ENCODE measurements around the gene C3orf80.
"Not testable (repeated sequence)": the region's sequence is repeated elsewhere in the genome, so short reads cannot be mapped to it uniquely, and the experiment has no call there.

C3orf80 gene

GRCh38 chr3:160195106-160195505 lies 30.1 kb upstream of the C3orf80 start:
- ATAC-seq (replicated peaks) (no peak), DNase-seq (no peak)
- Mint-ChIP-seq H3K36me3 (ENCODE audit: insufficient read depth) (no peaks in the 10 kb centered on the region), H3K27ac (no peak overlapping the region), H3K27me3 (peaks cover 3 to 40% of the 10 kb centered on the region in 2 donors), H3K4me3 (no peak overlapping the region), H3K9me3 (peaks cover 0 to 2% of the 10 kb centered on the region in 2 donors), H3K4me1 (ENCODE audit: low read depth in 2 of 2) (no peaks in the 10 kb centered on the region)

GRCh38 chr3:160196511-160197104 lies 28.6 kb upstream of the C3orf80 start:
- Mint-ChIP-seq H3K27me3 (peaks cover 0 to 27% of the 10 kb centered on the region in 2 donors), H3K4me3 (no peak overlapping the region), H3K9me3 (peaks cover 0 to 2% of the 10 kb centered on the region in 2 donors), H3K27ac (no peak overlapping the region), H3K4me1 (ENCODE audit: low read depth in 2 of 2) (no peaks in the 10 kb centered on the region), H3K36me3 (ENCODE audit: insufficient read depth) (no peaks in the 10 kb centered on the region)
- ATAC-seq (replicated peaks) (no peak), DNase-seq (no peak)

DNA sequence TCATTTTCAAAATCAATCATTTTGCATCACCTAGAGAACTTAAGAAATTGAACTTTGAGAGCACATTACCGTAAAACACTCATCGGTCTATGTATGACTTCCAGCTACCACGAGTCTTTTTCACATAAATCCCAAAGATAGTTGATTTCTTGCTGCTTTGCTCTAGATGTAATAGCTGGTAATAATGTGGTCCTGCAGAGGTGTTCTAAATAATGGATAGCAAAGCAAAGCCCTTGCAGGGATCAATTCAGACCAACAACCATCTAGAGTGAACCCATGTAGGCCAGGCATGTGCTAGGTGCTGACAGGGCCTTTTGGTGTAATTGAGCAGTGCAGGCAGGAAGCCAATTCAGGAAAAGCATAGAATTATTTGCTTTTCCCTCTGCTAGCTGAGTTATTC lies 26.1 kb upstream of the C3orf80 start:
- DNase-seq: no peak
- no peaks in the 10 kb centered on the region for H3K36me3 Mint-ChIP-seq (ENCODE audit: insufficient read depth)
- H3K27me3 Mint-ChIP-seq: peaks cover 0 to 27% of the 10 kb centered on the region in 2 donors
- H3K4me1 Mint-ChIP-seq (ENCODE audit: low read depth in 2 of 2): no peaks in the 10 kb centered on the region
- H3K9me3 Mint-ChIP-seq: peaks cover 0 to 2% of the 10 kb centered on the region in 2 donors
- H3K4me3 Mint-ChIP-seq: no peak overlapping the region
- no peak overlapping the region for H3K27ac Mint-ChIP-seq
- ATAC-seq (replicated peaks): no peak

DNA sequence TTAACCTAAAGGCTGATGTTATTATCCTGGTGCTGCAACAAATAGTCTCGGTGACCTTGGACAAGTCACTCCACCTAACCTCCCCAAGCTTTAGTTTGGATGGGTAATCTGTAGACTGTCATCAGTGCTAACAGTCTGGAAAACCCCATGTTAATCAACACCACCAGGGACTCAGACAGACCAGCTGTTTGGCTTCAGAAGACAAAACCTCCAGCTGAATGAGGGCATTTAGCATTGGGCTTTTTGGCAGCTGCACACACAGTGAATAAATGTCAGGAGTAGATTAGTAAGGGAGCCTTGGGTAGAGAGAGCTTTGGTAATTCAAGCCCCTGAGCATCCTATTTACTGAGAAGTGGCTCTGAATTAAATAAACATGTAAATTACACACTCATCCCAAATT lies 24.9 kb upstream of the C3orf80 start:
- H3K4me3 Mint-ChIP-seq: no peak overlapping the region
- H3K27me3 Mint-ChIP-seq: peaks cover 0 to 27% of the 10 kb centered on the region in 2 donors
- no peak overlapping the region for H3K27ac Mint-ChIP-seq
- DNase-seq (no peak), ATAC-seq (replicated peaks) (no peak)
- H3K4me1 Mint-ChIP-seq (ENCODE audit: low read depth in 2 of 2): no peaks in the 10 kb centered on the region
- no peaks in the 10 kb centered on the region for H3K36me3 Mint-ChIP-seq (ENCODE audit: insufficient read depth)
- H3K9me3 Mint-ChIP-seq: peaks cover 0 to 2% of the 10 kb centered on the region in 2 donors

DNA sequence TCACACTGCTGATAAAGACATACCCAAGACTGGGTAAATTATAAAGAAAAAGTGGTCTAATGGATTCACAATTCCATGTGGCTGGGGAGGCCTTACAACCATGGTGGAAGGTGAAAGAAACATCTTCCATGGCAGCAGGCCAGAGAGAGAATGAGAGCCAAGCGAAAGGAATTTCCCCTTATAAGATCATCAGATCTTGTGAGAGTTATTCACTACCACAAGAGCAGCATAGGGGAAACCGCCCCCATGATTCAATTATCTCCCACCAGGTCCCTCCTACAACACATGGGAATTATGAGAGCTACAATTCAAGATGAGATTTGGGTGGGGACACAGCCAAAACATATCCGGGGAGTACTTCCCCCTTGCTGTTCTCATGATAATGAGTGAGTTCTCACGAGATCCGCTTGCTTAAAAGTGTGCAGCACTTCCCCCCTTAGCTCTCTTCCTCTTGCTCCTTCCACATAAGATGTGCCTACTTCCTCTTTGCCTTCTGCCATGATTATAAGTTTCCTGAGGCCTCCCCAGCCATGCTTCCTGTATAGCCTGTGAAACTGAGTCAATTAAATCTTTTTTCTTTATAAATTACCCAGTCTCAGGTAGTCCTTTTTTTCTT lies 20.7 kb upstream of the C3orf80 start:
- H3K27ac Mint-ChIP-seq; H3K36me3 Mint-ChIP-seq (ENCODE audit: insufficient read depth); H3K4me3 Mint-ChIP-seq; DNase-seq; H3K4me1 Mint-ChIP-seq (ENCODE audit: low read depth in 2 of 2); H3K9me3 Mint-ChIP-seq; ATAC-seq (replicated peaks): not testable (repeated sequence)
- H3K27me3 Mint-ChIP-seq: peaks cover 0 to 18% of the 10 kb centered on the region in 2 donors

- DNase-seq: no peak
- ATAC-seq (replicated peaks): no peak
- no peak overlapping the region for H3K4me3 Mint-ChIP-seq
- H3K36me3 Mint-ChIP-seq (ENCODE audit: insufficient read depth): no peaks in the 10 kb centered on the region
- H3K9me3 Mint-ChIP-seq: no peaks in the 10 kb centered on the region
- no peak overlapping the region for H3K27ac Mint-ChIP-seq
- H3K27me3 Mint-ChIP-seq: peaks cover under 1 to 13% of the 10 kb centered on the region in 2 donors
- H3K4me1 Mint-ChIP-seq (ENCODE audit: low read depth in 2 of 2): no peaks in the 10 kb centered on the region
Measured at GRCh38 chr3:160205606-160206005, 19.6 kb upstream of the C3orf80 start.

DNA sequence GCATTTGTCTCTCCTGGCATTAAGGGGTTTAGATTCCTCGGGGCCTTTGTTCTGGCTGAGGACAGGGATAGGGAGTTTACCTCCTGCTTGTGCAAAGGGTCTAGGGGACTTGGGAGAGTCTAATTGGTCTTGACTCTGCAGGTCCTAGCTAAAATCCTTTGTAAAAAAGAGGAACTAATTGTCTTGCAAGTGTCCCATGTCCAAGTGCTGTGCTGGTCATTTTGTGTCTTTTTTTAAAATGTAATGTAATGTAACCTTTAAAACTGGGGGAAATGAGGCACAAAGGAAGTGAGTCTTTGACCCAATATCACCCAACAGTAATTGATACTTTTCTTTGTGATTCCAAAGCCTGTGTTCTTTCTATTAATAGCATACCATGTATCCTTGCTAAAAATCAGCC lies 14.9 kb upstream of the C3orf80 start:
- Mint-ChIP-seq H3K27ac (no peak overlapping the region), H3K36me3 (ENCODE audit: insufficient read depth) (no peaks in the 10 kb centered on the region), H3K9me3 (no peaks in the 10 kb centered on the region), H3K27me3 (peaks cover 40 to 58% of the 10 kb centered on the region in 2 donors), H3K4me1 (ENCODE audit: low read depth in 2 of 2) (no peaks in the 10 kb centered on the region), H3K4me3 (no peak overlapping the region)
- no peak for DNase-seq
- ATAC-seq (replicated peaks): no peak

GRCh38 chr3:160210799-160211221 lies 14.4 kb upstream of the C3orf80 start:
- H3K27ac Mint-ChIP-seq: no peak overlapping the region
- H3K4me3 Mint-ChIP-seq: no peak overlapping the region
- ATAC-seq (replicated peaks) (no peak), DNase-seq (no peak)
- H3K27me3 Mint-ChIP-seq: peaks cover 40 to 58% of the 10 kb centered on the region in 2 donors
- H3K9me3 Mint-ChIP-seq: no peaks in the 10 kb centered on the region
- H3K4me1 Mint-ChIP-seq (ENCODE audit: low read depth in 2 of 2): no peaks in the 10 kb centered on the region
- no peaks in the 10 kb centered on the region for H3K36me3 Mint-ChIP-seq (ENCODE audit: insufficient read depth)

DNA sequence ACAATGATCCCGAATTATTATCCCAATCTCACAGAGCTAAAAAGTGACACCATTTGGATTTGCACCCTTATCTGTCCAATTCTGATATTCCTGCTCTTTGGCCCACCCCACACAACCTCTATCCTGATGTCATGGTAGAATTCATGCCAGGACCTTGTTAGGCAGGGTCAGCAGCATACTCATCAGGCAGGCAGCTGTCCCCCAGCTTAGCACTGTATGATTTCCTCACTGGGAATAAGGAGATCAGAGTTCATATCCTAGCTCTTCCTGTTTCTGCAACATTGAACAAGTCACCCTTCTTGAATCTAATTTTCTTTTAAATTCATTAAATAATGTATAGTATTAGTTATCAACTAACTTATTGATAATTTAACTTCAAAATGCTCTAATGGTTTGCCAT lies 12.0 kb upstream of the C3orf80 start:
- DNase-seq (no peak), ATAC-seq (replicated peaks) (no peak)
- H3K27ac Mint-ChIP-seq: no peak overlapping the region
- H3K4me1 Mint-ChIP-seq (ENCODE audit: low read depth in 2 of 2): no peaks in the 10 kb centered on the region
- H3K36me3 Mint-ChIP-seq (ENCODE audit: insufficient read depth): no peaks in the 10 kb centered on the region
- peaks cover 51 to 58% of the 10 kb centered on the region in 2 donors for H3K27me3 Mint-ChIP-seq
- H3K4me3 Mint-ChIP-seq: no peak overlapping the region
- no peaks in the 10 kb centered on the region for H3K9me3 Mint-ChIP-seq

DNA sequence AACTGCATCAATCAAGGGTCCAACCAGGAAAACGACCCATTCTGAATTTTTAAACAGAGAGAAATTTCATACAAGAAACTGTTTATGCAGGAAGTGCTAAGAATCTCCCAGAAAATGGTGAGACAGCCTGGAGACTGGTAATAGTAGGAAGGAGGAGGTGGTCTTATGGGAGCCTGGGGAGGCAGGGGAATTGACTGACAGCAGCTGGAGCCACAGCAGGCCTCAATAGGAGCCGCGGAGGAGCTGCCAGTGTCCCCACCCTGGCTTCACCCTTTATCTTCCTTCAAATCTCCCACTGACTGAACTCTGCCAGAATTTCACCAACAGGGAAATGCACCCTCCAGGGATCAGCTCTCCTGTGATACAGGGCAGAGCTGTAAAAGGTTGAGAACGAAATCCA lies 7.5 kb upstream of the C3orf80 start:
- Mint-ChIP-seq H3K9me3 (no peaks in the 10 kb centered on the region), H3K36me3 (ENCODE audit: insufficient read depth) (no peaks in the 10 kb centered on the region), H3K4me3 (no peak overlapping the region), H3K27ac (no peak overlapping the region), H3K27me3 (peaks cover 61 to 70% of the 10 kb centered on the region in 2 donors), H3K4me1 (ENCODE audit: low read depth in 2 of 2) (no peaks in the 10 kb centered on the region)
- no peak for DNase-seq
- ATAC-seq (replicated peaks): no peak

DNA sequence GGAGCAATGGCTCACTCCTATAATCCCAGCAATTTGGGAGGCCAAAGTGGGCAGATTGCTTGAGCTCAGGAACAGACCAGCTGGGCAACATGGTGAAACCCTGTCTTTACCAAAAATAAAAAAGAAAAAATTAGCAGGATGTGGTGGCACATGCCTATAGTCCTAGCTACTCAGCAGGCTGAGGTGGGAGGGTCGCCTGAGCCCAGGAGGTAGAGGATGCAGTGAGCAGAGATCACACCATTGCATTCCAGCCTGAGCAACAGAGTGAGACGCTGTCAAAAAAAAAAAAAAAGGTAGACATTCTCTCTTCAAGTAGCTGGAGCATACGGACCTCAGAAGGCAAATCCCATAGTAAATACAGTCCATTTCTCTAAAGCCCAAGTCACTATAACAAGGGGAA lies 7.1 kb upstream of the C3orf80 start:
- H3K27ac Mint-ChIP-seq: no peak overlapping the region
- no peak for DNase-seq
- no peak for ATAC-seq (replicated peaks)
- H3K36me3 Mint-ChIP-seq (ENCODE audit: insufficient read depth): no peaks in the 10 kb centered on the region
- no peaks in the 10 kb centered on the region for H3K9me3 Mint-ChIP-seq
- no peak overlapping the region for H3K4me3 Mint-ChIP-seq
- peaks cover 61 to 70% of the 10 kb centered on the region in 2 donors for H3K27me3 Mint-ChIP-seq
- no peaks in the 10 kb centered on the region for H3K4me1 Mint-ChIP-seq (ENCODE audit: low read depth in 2 of 2)

DNA sequence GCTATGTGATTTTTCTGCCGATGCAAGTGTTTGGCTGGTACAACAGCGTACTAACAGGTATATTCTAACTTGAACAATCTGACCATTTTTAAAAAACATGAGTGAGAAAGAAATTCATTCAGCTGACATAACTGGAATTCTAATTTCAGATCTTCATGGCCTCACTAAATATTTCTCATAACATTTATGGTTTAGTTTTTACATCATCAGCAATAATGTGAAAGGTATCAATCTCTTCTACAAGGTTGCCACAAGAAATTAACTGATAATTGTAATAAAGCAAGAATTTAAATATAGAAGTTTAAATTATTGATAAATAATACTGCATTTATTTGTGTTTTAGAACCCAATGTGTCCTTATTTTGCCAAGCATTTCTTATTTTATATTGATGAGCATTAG lies 5.2 kb upstream of the C3orf80 start:
- peaks cover 64 to 71% of the 10 kb centered on the region in 2 donors for H3K27me3 Mint-ChIP-seq
- DNase-seq: no peak

GRCh38 chr3:160221019-160221418 lies 4.2 kb upstream of the C3orf80 start:
- peaks cover 5 to 8% of the 10 kb centered on the region in 2 donors for H3K4me1 Mint-ChIP-seq (ENCODE audit: low read depth in 2 of 2)
- H3K36me3 Mint-ChIP-seq (ENCODE audit: insufficient read depth): no peaks in the 10 kb centered on the region
- H3K4me3 Mint-ChIP-seq: no peak overlapping the region
- H3K9me3 Mint-ChIP-seq: no peaks in the 10 kb centered on the region
- no peak overlapping the region for H3K27ac Mint-ChIP-seq
- ATAC-seq (replicated peaks) (no peak), DNase-seq (no peak)
- H3K27me3 Mint-ChIP-seq: peaks cover 63 to 71% of the 10 kb centered on the region in 2 donors

More for the DNA sequence above, 5.2 kb upstream of the C3orf80 start:
- ATAC-seq (replicated peaks): no peak
- no peaks in the 10 kb centered on the region for H3K36me3 Mint-ChIP-seq (ENCODE audit: insufficient read depth)
- no peak overlapping the region for H3K4me3 Mint-ChIP-seq
- H3K9me3 Mint-ChIP-seq: no peaks in the 10 kb centered on the region
- H3K27ac Mint-ChIP-seq: no peak overlapping the region
- H3K4me1 Mint-ChIP-seq (ENCODE audit: low read depth in 2 of 2): peaks cover 5 to 7% of the 10 kb centered on the region in 2 donors

GRCh38 chr3:160224256-160224655 lies 966 bp upstream of the C3orf80 start:
- Mint-ChIP-seq H3K4me1 (ENCODE audit: low read depth in 2 of 2) (peaks cover 10 to 12% of the 10 kb centered on the region in 2 donors), H3K27me3 (peaks cover 60 to 61% of the 10 kb centered on the region in 2 donors), H3K4me3 (peak overlapping the region; percentile 79 to 81), H3K9me3 (no peaks in the 10 kb centered on the region), H3K36me3 (ENCODE audit: insufficient read depth) (no peaks in the 10 kb centered on the region), H3K27ac (no peak overlapping the region)
- ATAC-seq (replicated peaks) (no peak), DNase-seq (no peak)

Data from effector memory CD8-positive, alpha-beta T cell (primary cell).